ENCODE data around the gene SVIL.

SVIL gene

DNA sequence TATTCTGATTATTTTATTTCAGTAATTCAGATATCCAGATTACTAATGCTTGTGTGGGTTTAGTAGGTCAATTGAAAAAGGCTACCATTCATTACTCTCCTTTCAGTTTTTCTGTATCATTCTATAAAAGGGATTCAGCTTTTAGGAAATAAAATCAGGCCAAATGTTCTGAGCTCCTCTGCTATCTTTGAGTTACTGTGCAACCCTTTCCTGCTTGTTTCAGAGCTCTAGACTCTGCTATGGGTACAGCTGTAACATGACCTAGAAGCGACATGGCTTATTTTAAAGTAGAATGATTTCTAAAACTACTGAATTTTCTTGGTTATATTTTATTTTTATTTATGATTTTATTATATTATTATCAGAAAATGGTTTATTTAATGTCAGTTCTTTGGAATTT is 203.1 kb downstream of the SVIL start:
- no peak overlapping the region for H3K4me3 ChIP-seq (ENCODE audit: low read depth, low read length)
- no peaks in the 10 kb centered on the region for H3K27me3 ChIP-seq (ENCODE audit: control insufficient read depth, insufficient read depth, low read length)
- no peaks in the 10 kb centered on the region for H3K36me3 ChIP-seq (ENCODE audit: control insufficient read depth, insufficient read depth, low read length)
- H3K4me1 ChIP-seq (ENCODE audit: control insufficient read depth, insufficient read depth, low read length) = no peaks in the 10 kb centered on the region
- no peak overlapping the region for H3K27ac ChIP-seq (ENCODE audit: low read depth, low read length)
- no peak overlapping the region for H3K9ac ChIP-seq (ENCODE audit: low read length)
- H3K9me3 ChIP-seq (ENCODE audit: control insufficient read depth, insufficient read depth, low read depth, low read length) = no peaks in the 10 kb centered on the region

DNA sequence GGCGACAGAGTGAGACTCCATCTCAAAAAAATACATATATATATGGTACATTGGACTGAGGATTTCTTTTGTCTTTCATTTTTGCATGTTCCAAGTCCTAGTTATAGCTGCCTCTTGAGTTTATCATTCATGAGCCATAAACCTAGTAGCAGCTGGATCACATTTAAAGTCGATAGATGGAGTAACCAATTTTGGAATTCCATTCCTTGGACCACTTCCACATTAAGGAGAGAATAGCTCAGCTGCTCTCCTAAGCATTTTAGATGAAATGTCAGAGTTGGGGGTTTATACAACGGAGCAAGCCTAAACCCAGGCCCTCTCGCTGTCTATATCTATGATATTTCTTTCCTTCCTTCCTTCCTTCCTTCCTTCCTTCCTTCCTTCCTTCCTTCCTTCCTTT is 204.7 kb downstream of the SVIL start:
- Histone ChIP-seq H3K9ac (ENCODE audit: low read length) (no peak overlapping the region), H3K27ac (ENCODE audit: low read depth, low read length) (no peak overlapping the region), H3K4me1 (ENCODE audit: control insufficient read depth, insufficient read depth, low read length) (no peaks in the 10 kb centered on the region), H3K9me3 (ENCODE audit: control insufficient read depth, insufficient read depth, low read depth, low read length) (no peaks in the 10 kb centered on the region), H3K4me3 (ENCODE audit: low read depth, low read length) (no peak overlapping the region), H3K27me3 (ENCODE audit: control insufficient read depth, insufficient read depth, low read length) (no peaks in the 10 kb centered on the region), H3K36me3 (ENCODE audit: control insufficient read depth, insufficient read depth, low read length) (no peaks in the 10 kb centered on the region)

DNA sequence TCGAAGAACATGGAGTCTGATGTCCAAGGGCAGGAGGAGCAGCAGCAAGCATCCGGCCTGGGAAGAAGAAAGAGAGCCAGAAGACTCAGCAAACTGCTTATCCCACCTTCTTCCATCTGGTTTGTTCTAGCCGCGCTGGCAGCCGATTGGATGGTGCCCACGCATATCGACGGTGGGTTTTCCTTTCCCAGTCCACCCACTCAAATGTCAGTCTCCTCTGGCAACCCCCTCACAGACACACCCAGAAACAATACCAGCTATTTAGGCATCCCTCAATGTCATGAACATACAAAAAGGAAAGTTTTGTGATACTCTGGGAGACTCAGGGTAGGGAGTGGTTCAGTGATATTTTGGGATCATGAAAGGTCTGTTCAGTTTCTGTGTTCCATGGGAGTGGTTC is 206.3 kb downstream of the SVIL start:
- Histone ChIP-seq H3K27ac (ENCODE audit: low read depth, low read length) (no peak overlapping the region), H3K9ac (ENCODE audit: low read length) (no peak overlapping the region), H3K4me3 (ENCODE audit: low read depth, low read length) (no peak overlapping the region), H3K9me3 (ENCODE audit: control insufficient read depth, insufficient read depth, low read depth, low read length) (no peaks in the 10 kb centered on the region), H3K27me3 (ENCODE audit: control insufficient read depth, insufficient read depth, low read length) (no peaks in the 10 kb centered on the region), H3K4me1 (ENCODE audit: control insufficient read depth, insufficient read depth, low read length) (no peaks in the 10 kb centered on the region), H3K36me3 (ENCODE audit: control insufficient read depth, insufficient read depth, low read length) (no peaks in the 10 kb centered on the region)

DNA sequence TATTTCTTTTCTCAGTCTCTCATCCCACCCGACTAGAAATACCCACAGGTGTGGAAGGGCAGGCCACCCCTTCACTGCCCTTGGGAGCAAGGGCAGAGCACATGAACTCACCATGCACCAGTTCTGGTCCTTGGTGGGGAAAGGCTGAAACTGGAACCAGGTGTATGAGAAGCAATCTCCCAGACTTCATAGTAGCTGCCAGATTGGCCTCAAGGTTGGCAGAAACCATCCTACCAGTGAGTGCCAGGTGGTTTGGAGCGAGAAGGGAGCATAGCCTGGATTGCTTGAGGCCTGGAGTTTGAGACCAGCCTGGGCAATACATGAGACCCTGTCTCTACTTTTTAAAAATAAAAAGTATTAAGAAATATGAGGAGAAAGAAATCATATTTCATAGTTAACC is 207.1 kb downstream of the SVIL start:
- Histone ChIP-seq H3K27ac (ENCODE audit: low read depth, low read length) (no peak overlapping the region), H3K9me3 (ENCODE audit: control insufficient read depth, insufficient read depth, low read depth, low read length) (no peaks in the 10 kb centered on the region), H3K9ac (ENCODE audit: low read length) (no peak overlapping the region), H3K4me1 (ENCODE audit: control insufficient read depth, insufficient read depth, low read length) (no peaks in the 10 kb centered on the region), H3K4me3 (ENCODE audit: low read depth, low read length) (no peak overlapping the region), H3K27me3 (ENCODE audit: control insufficient read depth, insufficient read depth, low read length) (no peaks in the 10 kb centered on the region), H3K36me3 (ENCODE audit: control insufficient read depth, insufficient read depth, low read length) (no peaks in the 10 kb centered on the region)

DNA sequence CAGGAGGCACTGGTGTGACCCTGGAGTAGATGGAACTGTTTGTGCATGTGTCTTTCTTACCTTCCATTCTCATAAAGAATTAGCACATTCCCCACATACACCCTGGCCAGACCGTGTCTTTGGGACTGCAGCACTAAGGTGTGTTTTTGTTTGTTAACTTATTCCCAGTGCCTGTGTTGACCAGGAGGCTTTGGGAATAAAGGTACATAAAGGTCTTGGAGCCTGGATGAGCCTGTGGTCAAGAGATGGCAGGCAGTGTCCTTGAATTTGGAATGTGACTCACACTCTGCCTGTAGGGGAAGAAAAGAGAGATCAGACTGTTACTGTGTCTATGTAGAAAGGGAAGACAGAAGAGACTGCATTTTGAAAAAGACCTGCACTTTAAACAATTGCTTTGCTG is 208.4 kb downstream of the SVIL start:
- Histone ChIP-seq H3K4me1 (ENCODE audit: control insufficient read depth, insufficient read depth, low read length) (no peaks in the 10 kb centered on the region), H3K9me3 (ENCODE audit: control insufficient read depth, insufficient read depth, low read depth, low read length) (no peaks in the 10 kb centered on the region), H3K27ac (ENCODE audit: low read depth, low read length) (no peak overlapping the region), H3K27me3 (ENCODE audit: control insufficient read depth, insufficient read depth, low read length) (no peaks in the 10 kb centered on the region), H3K9ac (ENCODE audit: low read length) (no peak overlapping the region), H3K36me3 (ENCODE audit: control insufficient read depth, insufficient read depth, low read length) (no peaks in the 10 kb centered on the region), H3K4me3 (ENCODE audit: low read depth, low read length) (no peak overlapping the region)

DNA sequence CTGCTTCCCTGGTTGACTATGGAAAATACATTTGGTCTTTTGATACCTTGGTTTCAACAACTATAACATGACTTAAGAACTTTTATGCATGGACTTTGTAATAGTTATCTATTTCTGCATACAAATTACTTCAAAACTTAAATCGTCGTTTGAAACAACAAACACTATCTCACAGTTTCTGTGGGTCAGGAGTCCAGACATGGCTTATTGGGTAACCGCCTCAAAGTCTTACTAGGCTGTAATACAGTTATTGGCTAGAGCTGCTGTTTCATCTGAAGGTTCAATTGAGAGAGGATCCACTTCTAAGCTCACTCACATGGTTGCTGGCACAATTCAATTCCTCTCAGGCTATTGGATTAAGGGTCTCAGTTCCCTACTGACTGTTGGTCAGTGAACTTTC is 210.8 kb downstream of the SVIL start:
- H3K4me3 ChIP-seq (ENCODE audit: low read depth, low read length) = no peak overlapping the region
- H3K9me3 ChIP-seq (ENCODE audit: control insufficient read depth, insufficient read depth, low read depth, low read length) = no peaks in the 10 kb centered on the region
- H3K36me3 ChIP-seq (ENCODE audit: control insufficient read depth, insufficient read depth, low read length) = no peaks in the 10 kb centered on the region
- no peak overlapping the region for H3K9ac ChIP-seq (ENCODE audit: low read length)
- H3K27ac ChIP-seq (ENCODE audit: low read depth, low read length) = no peak overlapping the region
- no peaks in the 10 kb centered on the region for H3K27me3 ChIP-seq (ENCODE audit: control insufficient read depth, insufficient read depth, low read length)
- no peaks in the 10 kb centered on the region for H3K4me1 ChIP-seq (ENCODE audit: control insufficient read depth, insufficient read depth, low read length)

DNA sequence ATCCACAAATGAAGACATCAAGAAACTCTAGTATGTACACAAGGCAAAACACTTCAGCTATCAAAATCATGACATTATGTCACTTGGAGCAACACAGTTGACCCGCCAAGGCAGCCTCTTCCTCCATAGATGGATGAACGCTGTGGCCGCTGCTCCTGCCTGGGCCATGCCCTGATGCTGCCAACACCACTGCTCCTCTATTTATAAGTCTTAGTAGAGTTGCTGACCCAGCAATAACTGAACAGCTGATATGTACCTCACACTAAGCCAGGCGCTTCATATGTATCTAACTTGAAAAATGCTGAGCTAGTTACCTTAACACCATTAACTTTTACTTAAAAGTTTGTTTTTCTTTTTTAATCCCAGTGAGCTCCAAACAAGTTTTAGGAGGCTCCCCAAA is 214.0 kb downstream of the SVIL start:
- no peak overlapping the region for H3K4me3 ChIP-seq (ENCODE audit: low read depth, low read length)
- no peak overlapping the region for H3K27ac ChIP-seq (ENCODE audit: low read depth, low read length)
- no peaks in the 10 kb centered on the region for H3K27me3 ChIP-seq (ENCODE audit: control insufficient read depth, insufficient read depth, low read length)
- no peaks in the 10 kb centered on the region for H3K36me3 ChIP-seq (ENCODE audit: control insufficient read depth, insufficient read depth, low read length)
- H3K4me1 ChIP-seq (ENCODE audit: control insufficient read depth, insufficient read depth, low read length) = no peaks in the 10 kb centered on the region
- no peaks in the 10 kb centered on the region for H3K9me3 ChIP-seq (ENCODE audit: control insufficient read depth, insufficient read depth, low read depth, low read length)
- H3K9ac ChIP-seq (ENCODE audit: low read length) = no peak overlapping the region

DNA sequence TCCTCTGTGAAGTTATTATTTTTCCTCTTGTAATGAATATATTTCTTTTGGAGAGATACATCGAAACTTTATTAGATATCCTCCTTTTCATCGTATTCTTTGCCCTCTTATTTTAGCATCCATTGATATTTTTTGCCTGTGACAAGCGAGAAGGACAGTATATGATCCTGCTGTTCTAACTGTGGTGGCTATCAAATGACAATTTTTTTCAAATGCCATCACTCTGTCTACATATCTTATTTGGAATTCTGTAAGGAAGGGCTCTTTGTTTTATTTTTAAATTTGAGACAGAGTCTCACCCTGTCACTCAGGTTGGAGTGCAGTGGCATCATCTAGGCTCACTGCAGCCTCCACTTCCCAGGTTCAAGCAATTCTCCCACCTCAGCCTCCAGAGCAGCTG is 217.4 kb downstream of the SVIL start:
- no peak overlapping the region for H3K9ac ChIP-seq (ENCODE audit: low read length)
- H3K27ac ChIP-seq (ENCODE audit: low read depth, low read length) = no peak overlapping the region
- H3K4me1 ChIP-seq (ENCODE audit: control insufficient read depth, insufficient read depth, low read length) = no peaks in the 10 kb centered on the region
- no peaks in the 10 kb centered on the region for H3K36me3 ChIP-seq (ENCODE audit: control insufficient read depth, insufficient read depth, low read length)
- no peaks in the 10 kb centered on the region for H3K27me3 ChIP-seq (ENCODE audit: control insufficient read depth, insufficient read depth, low read length)
- H3K4me3 ChIP-seq (ENCODE audit: low read depth, low read length) = no peak overlapping the region
- no peaks in the 10 kb centered on the region for H3K9me3 ChIP-seq (ENCODE audit: control insufficient read depth, insufficient read depth, low read depth, low read length)

- Histone ChIP-seq H3K4me3 (ENCODE audit: low read depth, low read length) (no peak overlapping the region), H3K27me3 (ENCODE audit: control insufficient read depth, insufficient read depth, low read length) (no peaks in the 10 kb centered on the region), H3K9me3 (ENCODE audit: control insufficient read depth, insufficient read depth, low read depth, low read length) (no peaks in the 10 kb centered on the region), H3K9ac (ENCODE audit: low read length) (no peak overlapping the region), H3K27ac (ENCODE audit: low read depth, low read length) (no peak overlapping the region), H3K36me3 (ENCODE audit: control insufficient read depth, insufficient read depth, low read length) (no peaks in the 10 kb centered on the region), H3K4me1 (ENCODE audit: control insufficient read depth, insufficient read depth, low read length) (no peaks in the 10 kb centered on the region)
Observed at GRCh38 chr10:29415876-29416275, 218.9 kb downstream of the SVIL start.

DNA sequence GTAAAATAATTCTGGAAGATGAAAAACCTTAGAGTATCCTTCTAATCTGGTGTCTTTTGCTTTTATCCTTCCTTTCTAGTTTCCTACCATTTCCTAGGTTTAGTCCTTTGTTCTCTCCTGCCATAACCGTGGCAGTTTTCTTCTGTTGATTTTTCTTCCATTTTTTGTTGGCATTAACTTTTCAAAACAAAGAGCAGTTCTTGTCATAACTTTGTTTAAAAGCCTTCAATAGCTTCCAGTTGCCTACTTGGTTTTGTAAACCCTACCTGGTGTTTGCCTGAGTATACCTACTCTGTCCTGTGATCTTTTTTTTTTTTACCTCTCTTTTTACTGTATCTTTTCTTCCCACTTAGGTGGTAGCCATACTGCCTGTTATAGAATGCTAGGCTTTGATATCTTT is 220.3 kb downstream of the SVIL start:
- Histone ChIP-seq H3K4me1 (ENCODE audit: control insufficient read depth, insufficient read depth, low read length) (no peaks in the 10 kb centered on the region), H3K9ac (ENCODE audit: low read length) (no peak overlapping the region), H3K4me3 (ENCODE audit: low read depth, low read length) (no peak overlapping the region), H3K27ac (ENCODE audit: low read depth, low read length) (no peak overlapping the region), H3K36me3 (ENCODE audit: control insufficient read depth, insufficient read depth, low read length) (no peaks in the 10 kb centered on the region), H3K9me3 (ENCODE audit: control insufficient read depth, insufficient read depth, low read depth, low read length) (peaks cover 4% of the 10 kb centered on the region; the same call in 1 of the 2 replicates), H3K27me3 (ENCODE audit: control insufficient read depth, insufficient read depth, low read length) (no peaks in the 10 kb centered on the region)

DNA sequence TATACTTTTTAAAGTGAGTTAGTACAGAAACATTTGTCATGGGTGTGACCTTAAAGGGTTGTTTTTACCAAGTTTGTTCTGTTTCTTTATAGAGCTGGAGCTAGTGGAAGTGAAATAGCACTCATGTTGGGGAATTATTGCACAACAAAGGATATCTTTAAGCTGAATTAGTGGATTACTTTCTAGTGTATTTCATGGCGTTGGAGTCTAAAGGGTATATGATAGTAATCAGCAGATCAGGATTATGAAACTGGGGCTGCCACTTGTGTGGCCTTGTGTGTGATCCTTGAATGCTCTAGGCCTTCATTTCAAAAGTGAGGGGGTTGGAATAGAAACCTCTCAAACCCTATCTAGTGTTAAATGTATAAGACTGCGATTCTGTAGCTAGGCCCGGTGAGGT is 222.3 kb downstream of the SVIL start:
- Histone ChIP-seq H3K27ac (ENCODE audit: low read depth, low read length) (no peak overlapping the region), H3K9me3 (ENCODE audit: control insufficient read depth, insufficient read depth, low read depth, low read length) (peaks cover 24% of the 10 kb centered on the region), H3K27me3 (ENCODE audit: control insufficient read depth, insufficient read depth, low read length) (no peaks in the 10 kb centered on the region), H3K4me3 (ENCODE audit: low read depth, low read length) (no peak overlapping the region), H3K4me1 (ENCODE audit: control insufficient read depth, insufficient read depth, low read length) (no peaks in the 10 kb centered on the region), H3K36me3 (ENCODE audit: control insufficient read depth, insufficient read depth, low read length) (no peaks in the 10 kb centered on the region), H3K9ac (ENCODE audit: low read length) (no peak overlapping the region)

GRCh38 chr10:29411666-29412315 is 223.0 kb downstream of the SVIL start:
- no peak overlapping the region for H3K9ac ChIP-seq (ENCODE audit: low read length)
- H3K4me3 ChIP-seq (ENCODE audit: low read depth, low read length) = no peak overlapping the region
- H3K27ac ChIP-seq (ENCODE audit: low read depth, low read length) = no peak overlapping the region

More at GRCh38 chr10:29411666-29412315, 223.0 kb downstream of the SVIL start:
- Histone ChIP-seq H3K27me3 (ENCODE audit: control insufficient read depth, insufficient read depth, low read length) (no peaks in the 10 kb centered on the region), H3K4me1 (ENCODE audit: control insufficient read depth, insufficient read depth, low read length) (no peaks in the 10 kb centered on the region), H3K36me3 (ENCODE audit: control insufficient read depth, insufficient read depth, low read length) (no peaks in the 10 kb centered on the region), H3K9me3 (ENCODE audit: control insufficient read depth, insufficient read depth, low read depth, low read length) (peaks cover 29% of the 10 kb centered on the region)

Data from HUES6 (cell line).